Epithelial cell of umbilical artery (primary cell): ENCODE results near the gene ALG1L2. TPM values are rescaled to one million over a fixed set of nuclear protein-coding genes. Genes with fewer than 3 reads are reported as not detected.

Experiments used
- total RNA-seq: library from RNA; depleted of rRNA; stranded (reverse); fragments of >200 nt; gene quantifications from 2 replicates; pipeline ENCODE4 v1.2.3, GENCODE V29; 2014

Gene ALG1L2
- not detected in 2 replicates for total RNA-seq

GRCh38 chr3:130081351-130081881 lies at the start of gene ALG1L2:
Gene ALG1L2, plus strand, starts transcription at chr3:130081831. Its CDS starts 186 bp downstream, at chr3:130082017.

Other genes with a start within 250 kb of the ALG1L2 start
- 10.7 and 15.0 TPM in 2 replicates for gene TMCC1, start 188.1 kb upstream of the ALG1L2 start, total RNA-seq
- gene TRH, start 107.1 kb upstream of the ALG1L2 start, total RNA-seq = not detected in 2 replicates